ENCODE data around the gene DENND11.
"Not testable (repeated sequence)": the region's sequence is repeated elsewhere in the genome, so short reads cannot be mapped to it uniquely, and the experiment has no call there.

Gene DENND11

DNA sequence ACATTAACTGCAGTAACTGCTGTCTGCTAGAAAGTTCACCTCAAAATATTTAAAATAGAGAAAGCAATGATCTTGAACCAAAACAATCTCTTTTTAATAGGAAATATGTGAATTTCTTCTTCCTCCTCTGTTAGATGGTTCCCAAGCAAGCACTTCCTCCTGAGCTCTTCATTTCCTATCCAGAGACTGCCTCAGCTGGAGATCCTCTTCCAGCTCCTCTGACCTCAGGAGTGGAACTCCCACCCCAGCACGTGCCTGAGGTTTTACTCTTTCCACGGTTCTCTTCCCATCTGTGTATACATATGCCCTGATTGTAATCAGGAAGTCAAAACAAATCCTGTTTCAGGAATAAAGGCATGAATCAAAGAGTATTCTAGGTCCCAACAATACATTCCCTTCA lies 5.6 kb downstream of the DENND11 start:
- no peak overlapping the region for H4K8ac ChIP-seq (ENCODE audit: low read depth, low read length)
- H3K4me1 ChIP-seq (ENCODE audit: control insufficient read depth, low read depth, low read length): peaks cover 10% of the 10 kb centered on the region
- no peak overlapping the region for H2AK5ac ChIP-seq (ENCODE audit: low read length)
- H3K4me2 ChIP-seq (ENCODE audit: low read length): no peak overlapping the region
- no peak for DNase-seq
- no CpG with 5 or more reads among the region's 2 CpGs for WGBS (ENCODE audit: extremely low coverage, insufficient coverage, low lambda C conversion rate)
- no peak overlapping the region for H3K4me3 ChIP-seq (ENCODE audit: low read length)
- H2BK5ac ChIP-seq (ENCODE audit: low read length): no peak overlapping the region
- no peak overlapping the region for H3K4ac ChIP-seq (ENCODE audit: low read depth, low read length)
- no peak overlapping the region for H3K27ac ChIP-seq (ENCODE audit: low read depth, low read length)
- H4K5ac ChIP-seq (ENCODE audit: low read length): no peak overlapping the region
- H3K79me1 ChIP-seq (ENCODE audit: low read length): peaks cover 17% of the 10 kb centered on the region
- no peak overlapping the region for H2BK120ac ChIP-seq (ENCODE audit: low read depth, low read length)
- peaks cover 17% of the 10 kb centered on the region for H3K79me2 ChIP-seq (ENCODE audit: control insufficient read depth, insufficient read depth, low read length)
- no peaks in the 10 kb centered on the region for H3K36me3 ChIP-seq (ENCODE audit: control insufficient read depth, insufficient read depth, low read length)
- no peak overlapping the region for H3K9ac ChIP-seq (ENCODE audit: low read length)
- H3K56ac ChIP-seq (ENCODE audit: low read length): no peak overlapping the region
- no peak overlapping the region for H2BK15ac ChIP-seq (replicated peaks; ENCODE audit: low read depth)
- no peaks in the 10 kb centered on the region for H3K27me3 ChIP-seq (ENCODE audit: insufficient read depth, low read length, poor library complexity)
- no peak overlapping the region for H3K23ac ChIP-seq (ENCODE audit: low read length)
- H3K18ac ChIP-seq (ENCODE audit: low read length): no peak overlapping the region

DNA sequence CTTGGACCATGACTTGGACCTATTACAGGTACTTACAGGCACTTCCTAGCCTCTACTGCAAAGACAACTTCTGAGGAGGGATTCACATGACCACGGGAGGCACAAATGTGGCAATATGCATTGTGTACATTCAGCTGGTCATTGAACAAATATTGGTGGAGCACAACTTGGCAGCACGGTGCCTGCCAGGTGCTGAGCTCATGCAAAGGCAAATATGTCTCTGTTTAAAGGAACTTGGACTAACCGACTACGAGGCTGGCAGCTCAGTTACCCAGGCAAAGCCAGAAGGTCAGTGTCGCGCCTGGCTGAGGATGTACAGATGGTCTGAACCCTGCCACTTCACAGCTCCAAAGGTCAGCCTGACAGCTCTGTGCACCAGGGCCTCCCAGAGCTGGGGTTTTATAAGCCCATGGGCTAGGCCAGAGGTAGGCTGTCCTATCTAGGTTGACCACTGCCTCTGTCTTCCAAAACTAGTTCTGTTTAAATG lies 6.1 kb downstream of the DENND11 start:
- Histone ChIP-seq H4K8ac (ENCODE audit: low read depth, low read length) (no peak overlapping the region), H3K27me3 (ENCODE audit: insufficient read depth, low read length, poor library complexity) (no peaks in the 10 kb centered on the region), H2BK120ac (ENCODE audit: low read depth, low read length) (no peak overlapping the region), H3K79me1 (ENCODE audit: low read length) (peaks cover 22% of the 10 kb centered on the region), H2BK15ac (replicated peaks; ENCODE audit: low read depth) (no peak overlapping the region), H2BK5ac (ENCODE audit: low read length) (no peak overlapping the region), H3K4me2 (ENCODE audit: low read length) (no peak overlapping the region), H3K18ac (ENCODE audit: low read length) (no peak overlapping the region), H3K4me3 (ENCODE audit: low read length) (no peak overlapping the region), H3K9ac (ENCODE audit: low read length) (no peak overlapping the region), H3K56ac (ENCODE audit: low read length) (no peak overlapping the region), H2AK5ac (ENCODE audit: low read length) (no peak overlapping the region), H3K4me1 (ENCODE audit: control insufficient read depth, low read depth, low read length) (peaks cover 15% of the 10 kb centered on the region), H3K36me3 (ENCODE audit: control insufficient read depth, insufficient read depth, low read length) (no peaks in the 10 kb centered on the region), H3K4ac (ENCODE audit: low read depth, low read length) (no peak overlapping the region), H3K23ac (ENCODE audit: low read length) (peak overlapping the region; percentile 91), H3K27ac (ENCODE audit: low read depth, low read length) (no peak overlapping the region), H3K79me2 (ENCODE audit: control insufficient read depth, insufficient read depth, low read length) (peaks cover 22% of the 10 kb centered on the region), H4K5ac (ENCODE audit: low read length) (no peak overlapping the region)
- no CpG with 5 or more reads among the region's 6 CpGs for whole genome bisulfite sequencing (ENCODE audit: extremely low coverage, insufficient coverage, low lambda C conversion rate)
- no peak for DNase-seq

DNA sequence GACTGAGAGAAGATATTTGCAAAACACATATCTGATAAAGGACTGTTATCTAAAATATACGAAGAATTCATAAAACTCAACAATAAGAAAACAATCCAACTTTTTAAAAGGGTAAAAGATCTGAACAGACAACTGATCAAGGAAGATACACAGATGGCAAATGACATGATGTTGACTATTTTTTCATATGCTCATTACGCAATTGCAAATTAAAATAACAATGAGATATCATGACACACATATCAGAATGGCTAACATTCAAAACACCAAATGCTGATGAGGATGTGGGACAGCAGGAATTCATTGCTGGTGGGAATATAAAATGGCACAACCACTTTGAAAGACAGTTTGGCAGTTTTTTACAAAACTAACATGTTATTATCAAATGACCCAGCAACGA lies 8.9 kb downstream of the DENND11 start:
- Histone ChIP-seq H3K56ac (ENCODE audit: low read length) (no peak overlapping the region), H2AK5ac (ENCODE audit: low read length) (no peak overlapping the region), H2BK5ac (ENCODE audit: low read length) (no peak overlapping the region), H3K79me2 (ENCODE audit: control insufficient read depth, insufficient read depth, low read length) (peaks cover 20% of the 10 kb centered on the region), H3K27ac (ENCODE audit: low read depth, low read length) (no peak overlapping the region), H4K5ac (ENCODE audit: low read length) (no peak overlapping the region), H3K4me2 (ENCODE audit: low read length) (no peak overlapping the region), H3K4me1 (ENCODE audit: control insufficient read depth, low read depth, low read length) (peaks cover 12% of the 10 kb centered on the region), H3K4ac (ENCODE audit: low read depth, low read length) (no peak overlapping the region), H3K27me3 (ENCODE audit: insufficient read depth, low read length, poor library complexity) (no peaks in the 10 kb centered on the region), H3K36me3 (ENCODE audit: control insufficient read depth, insufficient read depth, low read length) (no peaks in the 10 kb centered on the region), H3K18ac (ENCODE audit: low read length) (no peak overlapping the region), H3K23ac (ENCODE audit: low read length) (no peak overlapping the region), H3K79me1 (ENCODE audit: low read length) (peaks cover 23% of the 10 kb centered on the region), H3K9ac (ENCODE audit: low read length) (no peak overlapping the region), H4K8ac (ENCODE audit: low read depth, low read length) (no peak overlapping the region), H2BK120ac (ENCODE audit: low read depth, low read length) (no peak overlapping the region), H3K4me3 (ENCODE audit: low read length) (no peak overlapping the region), H2BK15ac (replicated peaks; ENCODE audit: low read depth) (no peak overlapping the region)
- no peak for DNase-seq
- no CpG with 5 or more reads among the region's 3 CpGs for WGBS (ENCODE audit: extremely low coverage, insufficient coverage, low lambda C conversion rate)

DNA sequence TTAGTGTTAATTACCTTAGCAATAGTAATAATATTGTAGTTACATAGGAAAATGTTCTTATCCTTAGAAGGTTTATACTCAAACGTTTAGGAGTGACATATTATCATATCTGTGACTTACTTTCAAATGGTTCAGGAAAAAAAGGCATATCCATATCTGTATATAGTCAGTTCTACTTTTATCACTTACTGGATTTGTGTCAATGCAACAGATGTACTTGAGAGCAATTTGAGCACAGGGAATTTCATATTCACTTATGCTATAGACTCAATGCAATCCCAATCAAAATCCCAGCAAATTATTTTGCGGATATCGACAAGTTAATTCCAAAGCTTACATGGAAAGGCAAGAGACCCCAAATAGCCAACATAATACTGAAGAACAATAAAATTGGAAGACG lies 10.0 kb downstream of the DENND11 start:
- Histone ChIP-seq H3K9ac (ENCODE audit: low read length) (no peak overlapping the region), H2BK120ac (ENCODE audit: low read depth, low read length) (no peak overlapping the region), H3K56ac (ENCODE audit: low read length) (no peak overlapping the region), H3K23ac (ENCODE audit: low read length) (no peak overlapping the region), H3K4me2 (ENCODE audit: low read length) (no peak overlapping the region), H3K27me3 (ENCODE audit: insufficient read depth, low read length, poor library complexity) (no peaks in the 10 kb centered on the region), H3K79me2 (ENCODE audit: control insufficient read depth, insufficient read depth, low read length) (peaks cover 14% of the 10 kb centered on the region), H3K4me1 (ENCODE audit: control insufficient read depth, low read depth, low read length) (peaks cover 8% of the 10 kb centered on the region), H4K5ac (ENCODE audit: low read length) (no peak overlapping the region), H4K8ac (ENCODE audit: low read depth, low read length) (no peak overlapping the region), H3K18ac (ENCODE audit: low read length) (no peak overlapping the region), H3K36me3 (ENCODE audit: control insufficient read depth, insufficient read depth, low read length) (no peaks in the 10 kb centered on the region), H3K79me1 (ENCODE audit: low read length) (peaks cover 22% of the 10 kb centered on the region), H2BK5ac (ENCODE audit: low read length) (no peak overlapping the region), H2AK5ac (ENCODE audit: low read length) (no peak overlapping the region), H2BK15ac (replicated peaks; ENCODE audit: low read depth) (no peak overlapping the region), H3K4me3 (ENCODE audit: low read length) (no peak overlapping the region), H3K4ac (ENCODE audit: low read depth, low read length) (no peak overlapping the region), H3K27ac (ENCODE audit: low read depth, low read length) (no peak overlapping the region)
- no peak for DNase-seq
- no CpG with 5 or more reads among the region's 4 CpGs for WGBS (ENCODE audit: extremely low coverage, insufficient coverage, low lambda C conversion rate)

DNA sequence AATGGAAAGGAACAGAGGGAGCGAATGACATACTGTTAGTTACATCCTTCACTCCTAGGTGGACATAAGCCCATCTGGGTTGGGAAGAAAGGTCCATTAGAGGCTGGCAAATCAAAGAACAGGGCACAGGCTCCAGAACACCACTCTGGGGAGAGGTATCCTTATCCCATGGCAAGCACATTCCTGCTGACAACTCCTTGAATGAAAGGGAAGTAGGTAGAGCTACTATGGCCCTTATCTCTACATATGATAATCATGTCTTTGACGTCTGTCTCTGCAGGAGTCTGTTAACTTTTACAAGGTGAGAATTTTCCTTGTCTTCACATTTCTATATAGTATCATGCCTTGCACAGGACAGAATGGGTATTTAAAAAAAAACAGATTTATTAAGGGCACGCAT lies 10.4 kb downstream of the DENND11 start:
- H2BK15ac ChIP-seq (replicated peaks; ENCODE audit: low read depth): no peak overlapping the region
- no peaks in the 10 kb centered on the region for H3K36me3 ChIP-seq (ENCODE audit: control insufficient read depth, insufficient read depth, low read length)
- no peak overlapping the region for H3K27ac ChIP-seq (ENCODE audit: low read depth, low read length)
- no peak overlapping the region for H2BK5ac ChIP-seq (ENCODE audit: low read length)
- peaks cover 8% of the 10 kb centered on the region for H3K4me1 ChIP-seq (ENCODE audit: control insufficient read depth, low read depth, low read length)
- WGBS (ENCODE audit: extremely low coverage, insufficient coverage, low lambda C conversion rate): no CpG with 5 or more reads among the region's 3 CpGs
- no peak overlapping the region for H4K5ac ChIP-seq (ENCODE audit: low read length)
- H3K79me1 ChIP-seq (ENCODE audit: low read length): peaks cover 20% of the 10 kb centered on the region
- H3K79me2 ChIP-seq (ENCODE audit: control insufficient read depth, insufficient read depth, low read length): peaks cover 12% of the 10 kb centered on the region
- peak; percentile 76 for DNase-seq
- no peak overlapping the region for H2AK5ac ChIP-seq (ENCODE audit: low read length)
- no peak overlapping the region for H2BK120ac ChIP-seq (ENCODE audit: low read depth, low read length)
- no peak overlapping the region for H4K8ac ChIP-seq (ENCODE audit: low read depth, low read length)
- no peak overlapping the region for H3K4me2 ChIP-seq (ENCODE audit: low read length)
- H3K18ac ChIP-seq (ENCODE audit: low read length): no peak overlapping the region
- H3K23ac ChIP-seq (ENCODE audit: low read length): peak overlapping the region; percentile 81
- no peaks in the 10 kb centered on the region for H3K27me3 ChIP-seq (ENCODE audit: insufficient read depth, low read length, poor library complexity)
- no peak overlapping the region for H3K4ac ChIP-seq (ENCODE audit: low read depth, low read length)
- peak overlapping the region; percentile 27 for H3K56ac ChIP-seq (ENCODE audit: low read length)
- no peak overlapping the region for H3K9ac ChIP-seq (ENCODE audit: low read length)
- H3K4me3 ChIP-seq (ENCODE audit: low read length): no peak overlapping the region

DNA sequence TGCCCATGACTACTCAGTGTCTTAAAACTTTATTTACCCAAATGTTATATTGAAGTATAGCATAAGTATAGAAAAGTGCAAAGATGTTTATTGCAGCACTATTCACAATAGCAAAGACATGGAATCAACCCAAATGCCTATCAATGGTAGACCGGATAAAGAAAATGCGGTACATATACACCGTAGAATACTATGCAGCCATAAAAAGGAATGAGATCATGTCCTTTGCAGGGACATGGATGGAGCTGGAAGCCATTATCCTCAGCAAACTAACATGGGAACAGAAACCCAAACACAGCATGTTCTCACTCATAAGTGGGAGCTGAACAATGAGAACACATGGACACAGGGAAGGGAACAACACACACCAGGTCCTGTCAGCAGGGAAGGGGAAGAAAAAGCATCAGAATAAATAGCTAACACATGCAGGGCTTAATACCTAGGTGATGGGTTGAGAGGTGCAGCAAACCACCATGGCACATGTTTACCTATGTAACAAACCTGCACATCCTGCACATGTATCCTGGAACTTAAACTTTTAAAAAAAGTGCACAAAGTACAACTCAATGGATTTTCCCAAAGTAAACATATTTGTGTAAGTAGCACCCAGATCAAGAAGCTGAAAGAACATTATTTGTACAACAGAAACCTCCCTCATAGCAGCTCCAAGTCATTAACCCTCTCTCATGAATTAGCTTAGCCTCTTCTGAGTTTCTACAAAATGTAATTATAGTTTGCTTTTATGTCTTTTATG lies 12.7 kb downstream of the DENND11 start:
- not testable (repeated sequence) for H3K4me1 ChIP-seq (ENCODE audit: control insufficient read depth, low read depth, low read length); H3K56ac ChIP-seq (ENCODE audit: low read length); H3K4me2 ChIP-seq (ENCODE audit: low read length); H3K36me3 ChIP-seq (ENCODE audit: control insufficient read depth, insufficient read depth, low read length); H3K79me2 ChIP-seq (ENCODE audit: control insufficient read depth, insufficient read depth, low read length); H2BK5ac ChIP-seq (ENCODE audit: low read length); H3K27me3 ChIP-seq (ENCODE audit: insufficient read depth, low read length, poor library complexity); H3K4ac ChIP-seq (ENCODE audit: low read depth, low read length); H3K18ac ChIP-seq (ENCODE audit: low read length); H3K23ac ChIP-seq (ENCODE audit: low read length); DNase-seq; H2BK120ac ChIP-seq (ENCODE audit: low read depth, low read length); H3K4me3 ChIP-seq (ENCODE audit: low read length); H3K27ac ChIP-seq (ENCODE audit: low read depth, low read length); H2BK15ac ChIP-seq (replicated peaks; ENCODE audit: low read depth); H3K9ac ChIP-seq (ENCODE audit: low read length); H2AK5ac ChIP-seq (ENCODE audit: low read length); H4K5ac ChIP-seq (ENCODE audit: low read length); H4K8ac ChIP-seq (ENCODE audit: low read depth, low read length)
- whole genome bisulfite sequencing (ENCODE audit: extremely low coverage, insufficient coverage, low lambda C conversion rate): no CpG with 5 or more reads among the region's 3 CpGs
- H3K79me1 ChIP-seq (ENCODE audit: low read length): peaks cover 12% of the 10 kb centered on the region
